ENCODE results near the gene DAPK2. TPM values are rescaled to one million over a fixed set of nuclear protein-coding genes. Genes with fewer than 3 reads are reported as not detected.

DAPK2 gene
- total RNA-seq, 1 experiment from 2014 or later = 1.4 TPM

DNA sequence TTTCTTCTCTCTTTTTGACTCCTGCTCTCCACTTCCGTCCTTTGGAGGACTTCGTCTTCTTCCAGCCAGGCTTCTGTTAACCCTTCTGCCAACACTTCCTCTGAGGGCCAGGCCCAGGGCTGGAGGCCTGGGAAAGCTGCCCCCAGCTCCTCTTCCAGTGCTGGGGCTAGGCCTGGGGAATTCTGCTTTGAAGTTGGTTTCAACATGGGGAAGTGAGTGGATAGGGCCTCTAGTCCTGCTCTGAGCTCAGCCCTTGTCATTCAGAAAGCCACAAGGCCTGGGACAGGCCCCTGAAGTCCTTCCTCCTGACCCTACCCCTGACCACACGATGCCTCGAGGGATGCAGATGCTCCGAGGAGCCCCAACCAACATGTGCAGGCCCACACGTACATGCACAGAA is 158.7 kb downstream of the DAPK2 start:
- Histone ChIP-seq H2AFZ (ENCODE audit: low read length) (no peak overlapping the region), H3K79me2 (ENCODE audit: low read length) (no peaks in the 10 kb centered on the region), H3K4me1 (ENCODE audit: insufficient read depth, low read length) (no peaks in the 10 kb centered on the region), H3K27me3 (ENCODE audit: low read length) (no peaks in the 10 kb centered on the region), H3K4me2 (ENCODE audit: low read length) (no peak overlapping the region), H3F3A (ENCODE audit: low read length, unreplicated experiment) (no peaks in the 10 kb centered on the region), H3K9ac (ENCODE audit: low read length) (no peak overlapping the region), H3K4me3 (ENCODE audit: low read length) (no peak overlapping the region), H4K20me1 (ENCODE audit: low read length) (no peaks in the 10 kb centered on the region), H3K9me3 (ENCODE audit: low read length) (no peaks in the 10 kb centered on the region), H3K27ac (ENCODE audit: low read length) (no peak overlapping the region), H3K9me2 (replicated peaks; ENCODE audit: low read length) (no peaks in the 10 kb centered on the region), H3K36me3 (ENCODE audit: low read depth, low read length) (no peaks in the 10 kb centered on the region)
- DNase-seq (no peak), ATAC-seq (no peak)
- ChIA-PET POLR2A (ENCODE audit: unreplicated experiment) (no interaction called here), CTCF (interaction anchor here (0.6 kb wide), 1 partner anchor 52 kb away, joined by 3 read pairs; no protein-coding TSS in a partner anchor)
- no TSS peak for BruUV-seq (replicated peaks)
- intact Hi-C loops (cut with micrococcal nuclease) = no loop called here
- TF ChIP-seq, protein P1, sequence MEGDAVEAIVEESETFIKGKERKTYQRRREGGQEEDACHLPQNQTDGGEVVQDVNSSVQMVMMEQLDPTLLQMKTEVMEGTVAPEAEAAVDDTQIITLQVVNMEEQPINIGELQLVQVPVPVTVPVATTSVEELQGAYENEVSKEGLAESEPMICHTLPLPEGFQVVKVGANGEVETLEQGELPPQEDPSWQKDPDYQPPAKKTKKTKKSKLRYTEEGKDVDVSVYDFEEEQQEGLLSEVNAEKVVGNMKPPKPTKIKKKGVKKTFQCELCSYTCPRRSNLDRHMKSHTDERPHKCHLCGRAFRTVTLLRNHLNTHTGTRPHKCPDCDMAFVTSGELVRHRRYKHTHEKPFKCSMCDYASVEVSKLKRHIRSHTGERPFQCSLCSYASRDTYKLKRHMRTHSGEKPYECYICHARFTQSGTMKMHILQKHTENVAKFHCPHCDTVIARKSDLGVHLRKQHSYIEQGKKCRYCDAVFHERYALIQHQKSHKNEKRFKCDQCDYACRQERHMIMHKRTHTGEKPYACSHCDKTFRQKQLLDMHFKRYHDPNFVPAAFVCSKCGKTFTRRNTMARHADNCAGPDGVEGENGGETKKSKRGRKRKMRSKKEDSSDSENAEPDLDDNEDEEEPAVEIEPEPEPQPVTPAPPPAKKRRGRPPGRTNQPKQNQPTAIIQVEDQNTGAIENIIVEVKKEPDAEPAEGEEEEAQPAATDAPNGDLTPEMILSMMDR (conservative IDR thresholded peaks at IDR 0.05; ENCODE audit: low read depth, low read length) = no peak
- TF ChIP-seq EZH2 (IDR thresholded peaks at IDR 0.05; ENCODE audit: low read length, unreplicated experiment) = no peak
- TF ChIP-seq EZH2phosphoT487 (IDR thresholded peaks at IDR 0.05; ENCODE audit: borderline replicate concordance, low read length) = no peak

DNA sequence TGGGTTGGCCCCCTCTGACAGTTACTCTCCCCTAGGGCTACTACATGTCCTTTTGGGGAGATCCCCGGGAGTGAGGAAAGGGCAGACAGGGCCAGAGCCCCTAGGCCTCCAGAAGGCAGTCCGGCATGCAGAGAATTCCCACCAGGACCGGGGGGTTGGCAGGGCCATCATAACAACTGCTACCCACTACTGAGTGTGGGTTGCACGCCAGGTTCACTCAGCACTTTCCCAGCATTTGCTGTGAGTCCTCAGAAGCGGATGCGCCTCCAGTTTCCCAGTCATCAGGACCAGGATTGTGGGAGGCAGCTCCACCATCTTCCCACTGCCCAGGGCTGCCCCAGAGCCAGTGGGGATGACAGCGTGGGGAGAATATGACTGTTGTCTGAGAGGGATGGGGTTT is 161.3 kb downstream of the DAPK2 start:
- ATAC-seq (no peak), DNase-seq (no peak)
- no peak overlapping the region for H3K9ac ChIP-seq (ENCODE audit: low read length)
- no peaks in the 10 kb centered on the region for H3K9me2 ChIP-seq (replicated peaks; ENCODE audit: low read length)
- no peaks in the 10 kb centered on the region for H3K9me3 ChIP-seq (ENCODE audit: low read length)
- ChIA-PET POLR2A (ENCODE audit: unreplicated experiment) (no interaction called here), CTCF (no interaction called here)
- no peaks in the 10 kb centered on the region for H4K20me1 ChIP-seq (ENCODE audit: low read length)
- intact Hi-C loops (cut with micrococcal nuclease) = no loop called here
- TF ChIP-seq EZH2phosphoT487 (IDR thresholded peaks at IDR 0.05; ENCODE audit: borderline replicate concordance, low read length) = no peak
- TF ChIP-seq, protein P1 (conservative IDR thresholded peaks at IDR 0.05; ENCODE audit: low read depth, low read length) = no peak
- no peak for TF ChIP-seq EZH2 (IDR thresholded peaks at IDR 0.05; ENCODE audit: low read length, unreplicated experiment)
- H3K79me2 ChIP-seq (ENCODE audit: low read length) = no peaks in the 10 kb centered on the region
- no peak overlapping the region for H3K27ac ChIP-seq (ENCODE audit: low read length)
- H3F3A ChIP-seq (ENCODE audit: low read length, unreplicated experiment) = no peaks in the 10 kb centered on the region
- H3K36me3 ChIP-seq (ENCODE audit: low read depth, low read length) = no peaks in the 10 kb centered on the region
- H3K4me1 ChIP-seq (ENCODE audit: insufficient read depth, low read length) = no peaks in the 10 kb centered on the region
- BruUV-seq (replicated peaks) = no TSS peak
- no peak overlapping the region for H2AFZ ChIP-seq (ENCODE audit: low read length)
- H3K4me2 ChIP-seq (ENCODE audit: low read length) = no peak overlapping the region
- no peak overlapping the region for H3K4me3 ChIP-seq (ENCODE audit: low read length)
- no peaks in the 10 kb centered on the region for H3K27me3 ChIP-seq (ENCODE audit: low read length)

DNA sequence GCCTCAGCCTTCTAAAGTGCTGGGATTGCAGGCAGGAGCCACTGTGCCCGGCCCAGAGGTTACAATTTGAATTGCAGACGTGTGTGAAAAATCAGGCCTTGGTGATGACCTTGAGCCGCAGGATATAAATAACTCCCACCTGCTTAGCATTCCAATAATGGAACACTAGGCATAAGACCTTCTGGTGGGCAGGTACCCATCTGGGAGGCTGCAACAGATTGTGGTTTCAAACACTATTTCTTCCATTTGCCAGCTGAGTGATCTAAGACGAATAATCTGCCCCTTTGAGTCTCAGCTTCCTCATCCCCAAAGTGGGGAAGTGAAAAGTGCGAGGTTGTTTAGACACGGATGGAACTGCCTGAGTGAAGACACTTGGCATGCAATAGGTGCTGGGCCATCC is 164.9 kb downstream of the DAPK2 start:
- no peak for ATAC-seq
- Histone ChIP-seq H3F3A (ENCODE audit: low read length, unreplicated experiment) (no peaks in the 10 kb centered on the region), H3K27ac (ENCODE audit: low read length) (no peak overlapping the region), H3K9ac (ENCODE audit: low read length) (no peak overlapping the region), H3K79me2 (ENCODE audit: low read length) (no peaks in the 10 kb centered on the region), H2AFZ (ENCODE audit: low read length) (no peak overlapping the region), H4K20me1 (ENCODE audit: low read length) (no peaks in the 10 kb centered on the region), H3K4me2 (ENCODE audit: low read length) (no peak overlapping the region), H3K9me3 (ENCODE audit: low read length) (no peaks in the 10 kb centered on the region), H3K4me1 (ENCODE audit: insufficient read depth, low read length) (no peaks in the 10 kb centered on the region), H3K27me3 (ENCODE audit: low read length) (no peaks in the 10 kb centered on the region), H3K36me3 (ENCODE audit: low read depth, low read length) (no peaks in the 10 kb centered on the region), H3K4me3 (ENCODE audit: low read length) (no peak overlapping the region), H3K9me2 (replicated peaks; ENCODE audit: low read length) (no peaks in the 10 kb centered on the region)
- intact Hi-C loops (cut with micrococcal nuclease) = no loop called here
- BruUV-seq (replicated peaks) = no TSS peak
- CTCF ChIA-PET = no interaction called here
- no peak for DNase-seq
- POLR2A ChIA-PET (ENCODE audit: unreplicated experiment) = no interaction called here
- TF ChIP-seq EZH2 (IDR thresholded peaks at IDR 0.05; ENCODE audit: low read length, unreplicated experiment) = no peak
- TF ChIP-seq, protein P1 (conservative IDR thresholded peaks at IDR 0.05; ENCODE audit: low read depth, low read length) = no peak
- no peak for TF ChIP-seq EZH2phosphoT487 (IDR thresholded peaks at IDR 0.05; ENCODE audit: borderline replicate concordance, low read length)
